Pancreas (tissue), 10 donors: ENCODE results near the gene AQP4. TPM values are rescaled to one million over a fixed set of nuclear protein-coding genes. Genes with fewer than 3 reads are reported as not detected.
A peak's percentile ranks its signal among the peaks of the same experiment; 100 is the strongest.

Source experiments
- ATAC-seq, 4 donors: fragments of 200-7000 bp; cut with Tn5 transposase; one replicate each; pipeline versions ENCODE4 v1.8.0 to v1.9.1; 2020; ENCODE audit warnings: mild to moderate bottlenecking in 4 of 4, moderate library complexity in 4 of 4
- DNase-seq, 6 donors: peaks; one replicate each; pipeline ENCODE4 v3.0.0-alpha.2; 2020
- FAIRE-seq: peaks from 2 replicates; lab custom pipeline; 2012; peaks lifted over from hg19 to GRCh38; lab: Jason Lieb, UNC
- H3K27ac ChIP-seq, 4 donors: fragments of 200-600 bp; sonication (generic); 1 replicate in 3 of 4; 2 replicates in 1 of 4; pipeline versions ENCODE4 v1.5.0 to v1.8.0; 2020
- H3K27me3 ChIP-seq, 4 donors: fragments of 200-600 bp; one replicate each; pipeline ENCODE4 v1.8.0; 2021
- H3K36me3 ChIP-seq, 3 donors: fragments of 200-600 bp; sonication (generic) in 1 of 3; one replicate each; pipeline versions ENCODE4 v1.5.0 to v1.8.0; 2020 to 2021
- H3K4me1 ChIP-seq, 3 donors: fragments of 200-600 bp; one replicate each; pipeline ENCODE4 v1.8.0; 2021
- H3K4me3 ChIP-seq, 4 donors: fragments of 200-600 bp; sonication (generic) in 2 of 4; one replicate each; pipeline versions ENCODE4 v1.5.0 to v1.8.0; 2020 to 2021
- H3K9me3 ChIP-seq, 4 donors: fragments of 200-600 bp; one replicate each; pipeline ENCODE4 v1.8.0; 2021
- WGBS, 2 donors: extraction: QIAGEN DNeasy Blood & Tissue Kit; methylation state at CpG; one replicate each; pipeline ENCODE4 v1.1.7; 2013; 5-methylcytosine and 5-hydroxymethylcytosine counted together
- intact Hi-C, 3 donors: fragments of 100-400 bp; cut with DNase I; formaldehyde crosslinking; loops; one replicate each; pipeline versions ENCODE4 v1.11.1 to v1.14.2; 2022
- polyA plus RNA-seq, 2 donors: library from polyadenylated mRNA; stranded (reverse); fragments of 200-250 nt; gene quantifications; one replicate each; pipeline ENCODE4 v1.2.3, GENCODE V29; 2013
- total RNA-seq, 6 donors: library from RNA; stranded (reverse); fragmentation: NEBNext Ultra II Directional in 4 of 6; extraction: Animal tissue kit (Norgen Biotek cat#: 25700) in 4 of 6; gene quantifications; one replicate each; pipeline versions ENCODE4 v1.2.1 to v1.2.4, GENCODE V29; 2021 to 2023
- TF ChIP-seq, protein P1 (sequence below), 4 donors: fragments of 200-600 bp; sonication (generic) in 3 of 4; IDR thresholded peaks; one replicate each; pipeline versions ENCODE4 v1.5.0 to v1.8.0; 2021; ENCODE audit warnings: antibody characterized with exemption in 4 of 4
- donor health status: healthy with polysubstance abuse.
- donor health status: DM: no; HTN: no; CAD: no; lungs with moderate emphysema.
- donor health status: DM: no; HTN: no; CAD: no.
- donor health status: control.
- donor health status: control.
- donor health status: Bipolar disorder and iron deficiency.
- donor health status: DM: yes; HTN: yes; CAD: no.
- donor health status: DM: no; HTN: no; CAD: no.
- donor health status: DM: no; HTN: no; CAD: no.
- donor health status: DM: yes; HTN: yes; CAD: no.

Gene AQP4
- total and polyA plus RNA-seq, 8 donors: 0.15 to 0.78 (median 0.45) TPM

DNA sequence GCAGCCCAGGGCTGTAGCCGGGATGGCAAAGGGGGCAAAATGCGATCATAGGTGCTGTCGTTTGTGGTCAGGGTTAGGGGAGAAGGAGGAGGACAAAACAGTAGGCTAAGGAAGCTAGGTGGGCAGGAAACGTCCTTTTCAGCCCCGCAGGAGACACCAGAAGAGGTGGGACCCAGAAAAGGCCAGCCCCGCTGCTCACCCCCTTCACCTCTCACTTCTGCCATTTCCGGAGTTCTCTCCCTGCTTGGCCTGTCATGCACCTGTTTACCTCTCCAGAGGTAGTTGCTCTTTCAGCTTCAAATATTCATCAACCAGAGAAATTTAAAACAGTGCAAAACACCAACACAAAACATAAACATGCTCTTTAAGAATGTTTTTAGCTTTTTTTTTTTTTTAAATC, 849 bp downstream of the AQP4 start:
- no peaks in the 10 kb centered on the region for H3K9me3 ChIP-seq
- FAIRE-seq (no peak), ATAC-seq (no peak), DNase-seq (no peak)
- H3K4me3 ChIP-seq: no peak overlapping the region
- 73% methylated on average over 7 of the region's 7 CpGs for WGBS, 2 donors
- intact Hi-C loops: no loop called here
- no peaks in the 10 kb centered on the region for H3K27me3 ChIP-seq
- no peak overlapping the region for H3K27ac ChIP-seq
- no peaks in the 10 kb centered on the region for H3K4me1 ChIP-seq
- no peaks in the 10 kb centered on the region for H3K36me3 ChIP-seq
- TF ChIP-seq, protein P1, sequence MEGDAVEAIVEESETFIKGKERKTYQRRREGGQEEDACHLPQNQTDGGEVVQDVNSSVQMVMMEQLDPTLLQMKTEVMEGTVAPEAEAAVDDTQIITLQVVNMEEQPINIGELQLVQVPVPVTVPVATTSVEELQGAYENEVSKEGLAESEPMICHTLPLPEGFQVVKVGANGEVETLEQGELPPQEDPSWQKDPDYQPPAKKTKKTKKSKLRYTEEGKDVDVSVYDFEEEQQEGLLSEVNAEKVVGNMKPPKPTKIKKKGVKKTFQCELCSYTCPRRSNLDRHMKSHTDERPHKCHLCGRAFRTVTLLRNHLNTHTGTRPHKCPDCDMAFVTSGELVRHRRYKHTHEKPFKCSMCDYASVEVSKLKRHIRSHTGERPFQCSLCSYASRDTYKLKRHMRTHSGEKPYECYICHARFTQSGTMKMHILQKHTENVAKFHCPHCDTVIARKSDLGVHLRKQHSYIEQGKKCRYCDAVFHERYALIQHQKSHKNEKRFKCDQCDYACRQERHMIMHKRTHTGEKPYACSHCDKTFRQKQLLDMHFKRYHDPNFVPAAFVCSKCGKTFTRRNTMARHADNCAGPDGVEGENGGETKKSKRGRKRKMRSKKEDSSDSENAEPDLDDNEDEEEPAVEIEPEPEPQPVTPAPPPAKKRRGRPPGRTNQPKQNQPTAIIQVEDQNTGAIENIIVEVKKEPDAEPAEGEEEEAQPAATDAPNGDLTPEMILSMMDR (IDR thresholded peaks at IDR 0.05): no peak

DNA sequence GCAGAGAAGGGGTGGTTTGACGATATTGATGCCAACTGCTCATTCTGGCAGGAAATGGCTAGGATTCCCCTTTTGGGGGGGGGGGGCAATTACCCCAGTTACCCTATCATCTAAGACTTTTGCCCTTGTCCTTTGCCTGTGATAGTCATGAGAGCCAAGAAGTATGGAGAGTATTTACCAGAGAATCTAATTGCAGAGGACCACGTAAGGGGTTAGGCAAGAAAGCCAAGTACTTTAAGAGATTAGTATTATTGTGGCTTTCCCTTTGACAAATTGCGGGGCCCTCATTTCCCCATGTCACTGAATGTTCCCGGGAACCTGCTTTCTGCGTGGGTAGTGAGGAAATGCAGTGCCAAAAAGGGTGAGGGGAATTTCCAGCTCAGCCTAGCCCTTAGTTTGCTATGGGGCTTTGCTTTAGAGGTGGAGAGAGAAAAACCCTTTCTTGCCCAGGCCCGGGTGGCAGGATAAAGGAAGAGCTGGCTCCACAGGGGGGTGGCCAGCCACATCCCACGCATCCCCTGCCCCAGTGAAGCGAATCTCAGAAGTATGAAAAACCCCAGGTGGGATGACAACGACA, 1.5 kb downstream of the AQP4 start:
- no peaks in the 10 kb centered on the region for H3K4me1 ChIP-seq
- no peaks in the 10 kb centered on the region for H3K27me3 ChIP-seq
- 54 to 61% methylated on average over 9 of the region's 9 CpGs for WGBS, 2 donors
- ATAC-seq: no peak
- DNase-seq: no peak
- intact Hi-C loops: no loop called here
- H3K9me3 ChIP-seq: no peaks in the 10 kb centered on the region
- H3K4me3 ChIP-seq: no peak overlapping the region
- TF ChIP-seq, protein P1 (IDR thresholded peaks at IDR 0.05): no peak
- FAIRE-seq: no peak
- no peaks in the 10 kb centered on the region for H3K36me3 ChIP-seq
- H3K27ac ChIP-seq: no peak overlapping the region

DNA sequence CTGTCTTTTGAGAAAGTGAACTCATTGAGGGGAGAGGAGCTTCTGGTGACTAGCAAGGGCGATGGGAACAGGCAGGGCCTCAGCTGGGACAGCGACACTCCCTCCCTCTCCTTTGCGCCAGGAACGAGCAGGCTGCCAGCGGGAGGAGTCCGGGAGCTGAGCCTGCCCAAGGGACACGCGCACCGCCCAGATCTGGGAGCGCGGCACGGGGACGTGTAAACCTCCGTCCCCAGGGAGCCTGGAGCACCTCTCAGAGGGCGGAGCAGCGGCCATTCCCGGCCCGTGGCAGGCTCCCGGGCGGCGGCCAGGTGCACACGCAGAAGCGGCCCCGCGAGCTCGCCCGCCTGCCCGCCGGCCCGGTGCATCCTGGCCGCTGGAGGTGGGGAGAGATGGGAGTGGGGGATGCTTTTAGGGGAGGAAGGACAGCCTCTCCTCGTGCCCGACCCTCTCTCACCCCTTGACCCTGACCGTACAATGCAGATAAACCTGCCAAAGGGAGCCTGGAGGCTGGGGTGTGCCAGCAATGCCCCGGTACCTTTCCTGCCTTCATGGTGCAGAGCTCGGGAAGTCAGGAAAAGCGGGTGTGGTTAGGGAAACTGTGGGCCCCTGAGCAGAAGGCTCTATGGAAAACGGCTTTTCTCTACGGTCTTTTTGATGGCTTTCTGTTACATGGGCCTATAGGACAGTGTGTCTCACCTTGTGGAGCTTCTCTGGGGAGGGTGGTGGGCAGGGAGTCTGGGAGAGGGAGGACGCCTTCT, 2.2 kb downstream of the AQP4 start:
- Histone ChIP-seq H3K9me3 (no peaks in the 10 kb centered on the region), H3K36me3 (no peaks in the 10 kb centered on the region), H3K27me3 (no peaks in the 10 kb centered on the region), H3K4me1 (no peaks in the 10 kb centered on the region), H3K27ac (no peak overlapping the region), H3K4me3 (peak overlapping the region in 2 of 4 donors; percentile 34 to 45)
- 6% methylated on average over 40 of the region's 40 CpGs for WGBS, 2 donors
- TF ChIP-seq, protein P1 (IDR thresholded peaks at IDR 0.05): no peak
- FAIRE-seq: no peak
- ATAC-seq: peak; percentile 94 to 98 (median 97)
- intact Hi-C loops: no loop called here
- peak; percentile 57 to 89 (median 70) for DNase-seq

DNA sequence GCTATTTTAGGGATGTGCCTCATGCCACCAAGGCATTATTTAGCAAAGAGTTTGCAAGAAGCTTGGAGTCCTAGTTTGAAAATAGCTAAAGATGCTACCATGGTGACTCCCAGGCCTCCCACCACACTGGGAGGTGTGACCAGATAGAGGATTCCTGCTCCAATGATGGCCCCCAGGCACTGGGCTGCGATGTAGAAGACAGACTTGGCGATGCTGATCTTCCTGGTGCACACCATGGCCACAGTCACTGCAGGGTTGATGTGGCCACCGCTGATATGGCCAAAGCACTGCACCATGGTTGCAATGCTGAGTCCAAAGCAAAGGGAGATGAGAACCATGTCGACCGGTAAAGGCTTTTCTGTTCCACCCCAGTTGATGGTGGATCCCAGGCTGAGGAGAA, 3.4 kb downstream of the AQP4 start:
- Histone ChIP-seq H3K9me3 (no peaks in the 10 kb centered on the region), H3K4me1 (no peaks in the 10 kb centered on the region), H3K27me3 (no peaks in the 10 kb centered on the region), H3K4me3 (no peak overlapping the region), H3K27ac (no peak overlapping the region), H3K36me3 (no peaks in the 10 kb centered on the region)
- ATAC-seq: no peak
- WGBS, 2 donors: 83 to 92% methylated on average over 5 of the region's 5 CpGs
- intact Hi-C loops: no loop called here
- no peak for DNase-seq
- TF ChIP-seq, protein P1 (IDR thresholded peaks at IDR 0.05): no peak
- no peak for FAIRE-seq
